ENCODE data around the gene DENND1A.

DNA sequence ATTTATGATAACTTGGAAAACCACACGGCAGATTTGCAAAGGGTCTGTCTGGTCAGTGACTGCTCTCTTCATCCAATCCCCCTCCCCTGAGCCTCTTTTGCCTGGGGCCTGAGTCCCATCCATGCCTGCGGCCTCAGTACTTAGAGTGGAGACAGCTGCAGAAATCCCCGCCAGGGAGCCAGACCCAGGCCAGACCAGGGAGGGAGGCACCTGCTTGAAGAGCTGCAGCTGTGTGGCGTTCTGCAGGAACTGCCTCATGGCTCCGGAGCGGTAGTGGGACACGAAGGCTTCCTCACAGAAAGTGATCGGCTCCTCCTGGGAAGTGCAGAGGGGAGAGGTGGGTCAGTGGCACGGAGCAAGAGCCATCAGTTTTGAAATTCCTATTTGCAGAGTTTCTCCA is 472.3 kb downstream of the DENND1A start:
- TF ChIP-seq, protein P1, sequence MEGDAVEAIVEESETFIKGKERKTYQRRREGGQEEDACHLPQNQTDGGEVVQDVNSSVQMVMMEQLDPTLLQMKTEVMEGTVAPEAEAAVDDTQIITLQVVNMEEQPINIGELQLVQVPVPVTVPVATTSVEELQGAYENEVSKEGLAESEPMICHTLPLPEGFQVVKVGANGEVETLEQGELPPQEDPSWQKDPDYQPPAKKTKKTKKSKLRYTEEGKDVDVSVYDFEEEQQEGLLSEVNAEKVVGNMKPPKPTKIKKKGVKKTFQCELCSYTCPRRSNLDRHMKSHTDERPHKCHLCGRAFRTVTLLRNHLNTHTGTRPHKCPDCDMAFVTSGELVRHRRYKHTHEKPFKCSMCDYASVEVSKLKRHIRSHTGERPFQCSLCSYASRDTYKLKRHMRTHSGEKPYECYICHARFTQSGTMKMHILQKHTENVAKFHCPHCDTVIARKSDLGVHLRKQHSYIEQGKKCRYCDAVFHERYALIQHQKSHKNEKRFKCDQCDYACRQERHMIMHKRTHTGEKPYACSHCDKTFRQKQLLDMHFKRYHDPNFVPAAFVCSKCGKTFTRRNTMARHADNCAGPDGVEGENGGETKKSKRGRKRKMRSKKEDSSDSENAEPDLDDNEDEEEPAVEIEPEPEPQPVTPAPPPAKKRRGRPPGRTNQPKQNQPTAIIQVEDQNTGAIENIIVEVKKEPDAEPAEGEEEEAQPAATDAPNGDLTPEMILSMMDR (conservative IDR thresholded peaks at IDR 0.05; ENCODE audit: low read length): no peak
- no peak for TF ChIP-seq EZH2phosphoT487 (IDR thresholded peaks at IDR 0.05; ENCODE audit: borderline replicate concordance)
